Measurements from ENCODE around the gene BCHE.

The BCHE gene

DNA sequence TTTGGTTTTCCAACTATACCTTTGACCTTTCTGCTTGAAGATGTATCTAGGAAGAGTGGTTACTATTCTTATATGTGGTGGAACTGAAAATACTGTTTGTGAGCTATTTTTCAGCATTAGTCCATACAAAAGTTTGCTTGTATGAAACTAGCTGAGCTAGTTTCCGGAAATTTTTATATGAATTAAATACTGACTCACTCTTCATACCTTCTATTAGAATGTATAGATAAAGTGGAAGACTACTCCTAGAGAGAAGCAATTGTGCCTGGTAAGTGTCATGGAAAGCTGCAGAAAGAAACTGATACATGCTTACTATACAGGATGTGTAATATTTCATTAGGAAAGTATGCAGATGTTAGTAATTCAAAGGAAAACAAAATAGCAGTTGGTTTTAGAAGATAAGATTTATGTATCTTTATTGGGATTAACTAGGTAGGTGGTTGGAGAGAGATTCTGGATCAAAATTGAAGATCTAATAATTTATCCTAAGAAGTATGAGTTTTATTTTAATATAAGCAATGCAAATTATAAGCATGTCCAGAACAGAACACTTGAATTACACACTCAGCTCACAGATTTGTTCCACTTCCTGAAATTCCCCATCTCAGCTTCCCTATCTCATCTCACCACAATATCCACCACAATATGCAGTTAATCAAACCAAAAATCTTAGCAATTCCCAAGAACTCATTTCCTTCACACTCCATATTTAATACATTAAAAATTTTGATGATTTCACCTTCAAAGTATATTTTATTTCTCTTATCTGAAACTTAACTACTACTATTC lies 82.8 kb downstream of the BCHE start:
- Histone ChIP-seq H3K79me2 (ENCODE audit: control insufficient read depth, insufficient read depth, low read length, unreplicated experiment) (no peaks in the 10 kb centered on the region), H3K4me3 (ENCODE audit: low read depth, low read length) (no peak overlapping the region), H3K27me3 (ENCODE audit: insufficient read depth, low read length) (no peaks in the 10 kb centered on the region), H3K27ac (ENCODE audit: low read depth, low read length) (no peak overlapping the region), H3K36me3 (ENCODE audit: insufficient read depth, low read length) (no peaks in the 10 kb centered on the region), H3K4me1 (ENCODE audit: control insufficient read depth, insufficient read depth, low read length, unreplicated experiment) (no peaks in the 10 kb centered on the region), H2AFZ (ENCODE audit: low read length, unreplicated experiment) (no peak overlapping the region)

- Histone ChIP-seq H3K27ac (ENCODE audit: low read depth, low read length) (no peak overlapping the region), H3K36me3 (ENCODE audit: insufficient read depth, low read length) (no peaks in the 10 kb centered on the region), H3K27me3 (ENCODE audit: insufficient read depth, low read length) (no peaks in the 10 kb centered on the region), H3K4me3 (ENCODE audit: low read depth, low read length) (no peak overlapping the region), H3K4me1 (ENCODE audit: control insufficient read depth, insufficient read depth, low read length, unreplicated experiment) (no peaks in the 10 kb centered on the region), H2AFZ (ENCODE audit: low read length, unreplicated experiment) (no peak overlapping the region), H3K79me2 (ENCODE audit: control insufficient read depth, insufficient read depth, low read length, unreplicated experiment) (no peaks in the 10 kb centered on the region)
These were observed 83.7 kb downstream of the BCHE start for GRCh38 chr3:165753560-165753959.

- Histone ChIP-seq H3K79me2 (ENCODE audit: control insufficient read depth, insufficient read depth, low read length, unreplicated experiment) (no peaks in the 10 kb centered on the region), H3K27ac (ENCODE audit: low read depth, low read length) (no peak overlapping the region), H3K36me3 (ENCODE audit: insufficient read depth, low read length) (no peaks in the 10 kb centered on the region), H3K27me3 (ENCODE audit: insufficient read depth, low read length) (no peaks in the 10 kb centered on the region), H2AFZ (ENCODE audit: low read length, unreplicated experiment) (no peak overlapping the region), H3K4me3 (ENCODE audit: low read depth, low read length) (no peak overlapping the region), H3K4me1 (ENCODE audit: control insufficient read depth, insufficient read depth, low read length, unreplicated experiment) (no peaks in the 10 kb centered on the region)
These were observed 85.6 kb downstream of the BCHE start for GRCh38 chr3:165751637-165752036.

GRCh38 chr3:165749821-165750220 lies 87.4 kb downstream of the BCHE start:
- no peaks in the 10 kb centered on the region for H3K79me2 ChIP-seq (ENCODE audit: control insufficient read depth, insufficient read depth, low read length, unreplicated experiment)
- H3K36me3 ChIP-seq (ENCODE audit: insufficient read depth, low read length): no peaks in the 10 kb centered on the region
- no peaks in the 10 kb centered on the region for H3K27me3 ChIP-seq (ENCODE audit: insufficient read depth, low read length)
- no peak overlapping the region for H3K4me3 ChIP-seq (ENCODE audit: low read depth, low read length)
- H2AFZ ChIP-seq (ENCODE audit: low read length, unreplicated experiment): no peak overlapping the region
- H3K4me1 ChIP-seq (ENCODE audit: control insufficient read depth, insufficient read depth, low read length, unreplicated experiment): no peaks in the 10 kb centered on the region
- no peak overlapping the region for H3K27ac ChIP-seq (ENCODE audit: low read depth, low read length)

DNA sequence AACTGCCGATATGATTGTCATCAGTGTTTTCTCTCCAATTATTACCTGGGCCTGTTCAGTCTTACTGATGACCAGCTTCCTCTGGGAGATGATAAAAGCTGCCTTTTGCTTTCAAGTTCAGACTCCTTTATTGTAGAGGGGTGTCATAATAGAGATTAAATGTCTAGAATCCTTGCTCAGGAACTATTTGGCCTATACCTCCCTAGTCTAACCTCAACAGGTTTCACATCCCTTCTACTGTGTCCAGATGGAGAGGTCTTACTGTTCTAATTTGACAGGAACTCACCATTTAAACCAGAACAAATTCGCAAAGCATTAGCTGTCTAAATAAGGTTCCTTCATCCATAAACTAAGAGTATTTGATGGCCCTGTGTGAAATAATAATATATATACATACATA lies 88.0 kb downstream of the BCHE start:
- H3K4me3 ChIP-seq (ENCODE audit: low read depth, low read length): no peak overlapping the region
- H3K4me1 ChIP-seq (ENCODE audit: control insufficient read depth, insufficient read depth, low read length, unreplicated experiment): no peaks in the 10 kb centered on the region
- no peaks in the 10 kb centered on the region for H3K36me3 ChIP-seq (ENCODE audit: insufficient read depth, low read length)
- no peaks in the 10 kb centered on the region for H3K79me2 ChIP-seq (ENCODE audit: control insufficient read depth, insufficient read depth, low read length, unreplicated experiment)
- no peak overlapping the region for H2AFZ ChIP-seq (ENCODE audit: low read length, unreplicated experiment)
- no peaks in the 10 kb centered on the region for H3K27me3 ChIP-seq (ENCODE audit: insufficient read depth, low read length)
- no peak overlapping the region for H3K27ac ChIP-seq (ENCODE audit: low read depth, low read length)

- Histone ChIP-seq H3K4me3 (ENCODE audit: low read depth, low read length) (no peak overlapping the region), H2AFZ (ENCODE audit: low read length, unreplicated experiment) (no peak overlapping the region), H3K79me2 (ENCODE audit: control insufficient read depth, insufficient read depth, low read length, unreplicated experiment) (no peaks in the 10 kb centered on the region), H3K4me1 (ENCODE audit: control insufficient read depth, insufficient read depth, low read length, unreplicated experiment) (no peaks in the 10 kb centered on the region), H3K27ac (ENCODE audit: low read depth, low read length) (no peak overlapping the region), H3K27me3 (ENCODE audit: insufficient read depth, low read length) (no peaks in the 10 kb centered on the region), H3K36me3 (ENCODE audit: insufficient read depth, low read length) (no peaks in the 10 kb centered on the region)
These were observed 89.1 kb downstream of the BCHE start for GRCh38 chr3:165748094-165748493.

DNA sequence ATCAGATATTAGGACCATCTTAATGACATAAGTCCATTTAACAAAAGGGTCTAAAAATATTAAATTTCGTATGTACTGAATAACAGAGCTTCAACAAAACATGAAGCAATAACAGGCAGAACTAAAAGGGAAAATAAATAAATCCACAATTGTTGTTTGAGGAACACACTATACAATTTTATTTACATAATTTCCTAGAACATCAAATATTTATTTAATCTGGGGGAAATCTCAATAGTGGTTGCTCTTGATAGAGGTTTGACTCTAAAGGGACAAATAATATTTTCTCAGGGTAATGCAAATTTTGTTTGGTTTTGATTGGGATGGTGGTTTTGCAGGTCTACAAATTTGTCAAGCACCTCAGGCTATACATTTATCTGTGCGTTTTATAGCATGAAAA lies 90.3 kb downstream of the BCHE start:
- no peaks in the 10 kb centered on the region for H3K79me2 ChIP-seq (ENCODE audit: control insufficient read depth, insufficient read depth, low read length, unreplicated experiment)
- H2AFZ ChIP-seq (ENCODE audit: low read length, unreplicated experiment): no peak overlapping the region
- 0 out of 2 replicates have a peak overlapping the region, but pooled peaks have one; percentile 3 for H3K4me3 ChIP-seq (ENCODE audit: low read depth, low read length)
- no peaks in the 10 kb centered on the region for H3K36me3 ChIP-seq (ENCODE audit: insufficient read depth, low read length)
- H3K27ac ChIP-seq (ENCODE audit: low read depth, low read length): no peak overlapping the region
- H3K27me3 ChIP-seq (ENCODE audit: insufficient read depth, low read length): no peaks in the 10 kb centered on the region
- no peaks in the 10 kb centered on the region for H3K4me1 ChIP-seq (ENCODE audit: control insufficient read depth, insufficient read depth, low read length, unreplicated experiment)

DNA sequence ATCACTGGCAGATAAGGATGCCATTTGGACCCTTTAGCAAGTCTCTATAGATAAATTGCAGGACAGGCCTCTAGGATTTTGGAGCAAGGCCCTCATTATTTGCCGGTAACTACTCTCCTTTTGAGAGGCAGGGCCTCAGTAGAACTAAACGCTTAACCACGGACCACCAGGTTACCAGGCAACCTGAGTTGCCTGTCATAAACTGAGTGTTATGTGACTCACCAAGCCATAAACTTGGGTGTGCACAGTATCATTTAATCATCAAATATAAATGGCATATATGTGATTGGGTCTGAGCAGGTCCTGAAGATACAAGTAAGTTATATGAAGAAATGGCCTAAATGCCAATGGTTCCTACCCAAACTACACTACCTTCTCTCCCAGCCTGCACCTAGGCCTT lies 93.2 kb downstream of the BCHE start:
- Histone ChIP-seq H2AFZ (ENCODE audit: low read length, unreplicated experiment) (no peak overlapping the region), H3K36me3 (ENCODE audit: insufficient read depth, low read length) (no peaks in the 10 kb centered on the region), H3K27me3 (ENCODE audit: insufficient read depth, low read length) (no peaks in the 10 kb centered on the region), H3K4me3 (ENCODE audit: low read depth, low read length) (no peak overlapping the region), H3K27ac (ENCODE audit: low read depth, low read length) (no peak overlapping the region), H3K4me1 (ENCODE audit: control insufficient read depth, insufficient read depth, low read length, unreplicated experiment) (no peaks in the 10 kb centered on the region), H3K79me2 (ENCODE audit: control insufficient read depth, insufficient read depth, low read length, unreplicated experiment) (no peaks in the 10 kb centered on the region)

DNA sequence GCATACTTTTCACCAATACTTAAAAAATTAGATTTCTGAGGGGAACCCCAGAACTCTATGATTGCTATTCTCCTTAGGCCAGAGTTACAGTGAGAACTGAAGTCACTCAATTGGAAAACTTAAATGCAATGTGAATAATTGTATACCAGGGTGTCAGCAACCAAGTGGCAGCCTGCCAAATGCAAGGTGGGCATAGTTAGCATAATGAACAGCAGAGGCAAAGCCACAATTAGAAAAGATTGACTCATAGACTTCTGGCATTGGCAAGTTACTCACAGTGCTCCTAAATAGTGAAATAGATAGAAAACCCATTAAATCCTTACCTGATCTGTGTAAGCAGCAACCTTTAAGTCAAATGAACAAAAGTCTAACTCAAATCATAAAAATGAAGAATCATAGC lies 94.9 kb downstream of the BCHE start:
- Histone ChIP-seq H3K27ac (ENCODE audit: low read depth, low read length) (no peak overlapping the region), H3K79me2 (ENCODE audit: control insufficient read depth, insufficient read depth, low read length, unreplicated experiment) (no peaks in the 10 kb centered on the region), H3K4me1 (ENCODE audit: control insufficient read depth, insufficient read depth, low read length, unreplicated experiment) (no peaks in the 10 kb centered on the region), H3K36me3 (ENCODE audit: insufficient read depth, low read length) (no peaks in the 10 kb centered on the region), H3K27me3 (ENCODE audit: insufficient read depth, low read length) (no peaks in the 10 kb centered on the region), H3K4me3 (ENCODE audit: low read depth, low read length) (no peak overlapping the region), H2AFZ (ENCODE audit: low read length, unreplicated experiment) (no peak overlapping the region)

GRCh38 chr3:165729756-165730155 lies 107.5 kb downstream of the BCHE start:
- no peaks in the 10 kb centered on the region for H3K27me3 ChIP-seq (ENCODE audit: insufficient read depth, low read length)
- H3K36me3 ChIP-seq (ENCODE audit: insufficient read depth, low read length): no peaks in the 10 kb centered on the region
- H3K27ac ChIP-seq (ENCODE audit: low read depth, low read length): no peak overlapping the region
- no peaks in the 10 kb centered on the region for H3K79me2 ChIP-seq (ENCODE audit: control insufficient read depth, insufficient read depth, low read length, unreplicated experiment)
- no peak overlapping the region for H2AFZ ChIP-seq (ENCODE audit: low read length, unreplicated experiment)
- H3K4me1 ChIP-seq (ENCODE audit: control insufficient read depth, insufficient read depth, low read length, unreplicated experiment): no peaks in the 10 kb centered on the region
- no peak overlapping the region for H3K4me3 ChIP-seq (ENCODE audit: low read depth, low read length)

- no peak overlapping the region for H3K4me3 ChIP-seq (ENCODE audit: low read depth, low read length)
- H2AFZ ChIP-seq (ENCODE audit: low read length, unreplicated experiment): no peak overlapping the region
These were observed 108.3 kb downstream of the BCHE start for GRCh38 chr3:165728924-165729323.

More at GRCh38 chr3:165728924-165729323, 108.3 kb downstream of the BCHE start:
- no peaks in the 10 kb centered on the region for H3K27me3 ChIP-seq (ENCODE audit: insufficient read depth, low read length)
- H3K4me1 ChIP-seq (ENCODE audit: control insufficient read depth, insufficient read depth, low read length, unreplicated experiment): no peaks in the 10 kb centered on the region
- H3K79me2 ChIP-seq (ENCODE audit: control insufficient read depth, insufficient read depth, low read length, unreplicated experiment): no peaks in the 10 kb centered on the region
- no peaks in the 10 kb centered on the region for H3K36me3 ChIP-seq (ENCODE audit: insufficient read depth, low read length)
- no peak overlapping the region for H3K27ac ChIP-seq (ENCODE audit: low read depth, low read length)

All from ACC112 (cell line).